Skeletal muscle tissue (tissue), 1 donor: ENCODE measurements around the gene UFL1. TPM values are rescaled to one million over a fixed set of nuclear protein-coding genes. Genes with fewer than 3 reads are reported as not detected.

ENCODE experiments used
- total RNA-seq: library from RNA; depleted of rRNA; stranded (reverse); fragments of >200 nt; gene quantifications from one replicate; pipeline ENCODE4 v1.2.3, GENCODE V29; 2014

UFL1 gene
- total RNA-seq, 1 donor from 2014 or later: 20.4 TPM

Other genes with a start within 250 kb of the UFL1 start
- 2.1 TPM for gene FHL5, start 41.3 kb downstream of the UFL1 start, total RNA-seq